ENCODE results near the gene SAYSD1.

GRCh38 chr6:39056681-39057080 lies 58.3 kb downstream of the SAYSD1 start:
- TF ChIP-seq CTCF (IDR thresholded peaks at IDR 0.05): no peak
- no peak for TF ChIP-seq POLR2AphosphoS5 (IDR thresholded peaks at IDR 0.05)
- TF ChIP-seq EP300 (IDR thresholded peaks at IDR 0.05): no peak
- no peak for TF ChIP-seq POLR2A (IDR thresholded peaks at IDR 0.05)

Data from upper lobe of left lung (tissue), 4 donors.